Activated naive CD4-positive, alpha-beta T cell treated with anti-CD3 and anti-CD28 coated beads, Interleukin-2, amount 50 U/mL, for 72 hours (primary cell): ENCODE data around the gene AGAP1. TPM values are rescaled to one million over a fixed set of nuclear protein-coding genes. Genes with fewer than 3 reads are reported as not detected.

Experiments
- ATAC-seq, 2 donors: fragments of 150-1000 bp; cut with Tn5 transposase; 2 replicates each; pipeline ENCODE4 v1.10.0; 2021; ENCODE audit warnings: mild to moderate bottlenecking in 2 of 2, moderate library complexity in 2 of 2
- DNase-seq, 2 donors: peaks; one replicate each; pipeline ENCODE4 v3.0.0; 2021 to 2022; ENCODE audit warnings: low spot score in 2 of 2
- H3K27ac Mint-ChIP-seq, 2 donors: one replicate each; pipeline ENCODE4 v1.8.0; 2022; ENCODE audit warnings: mild to moderate bottlenecking in 2 of 2, mixed read lengths in 2 of 2
- H3K36me3 Mint-ChIP-seq, 2 donors: one replicate each; pipeline ENCODE4 v1.8.0; 2022; ENCODE audit warnings: mixed read lengths in 2 of 2
- H3K9me3 Mint-ChIP-seq, 2 donors: one replicate each; pipeline ENCODE4 v1.8.0; 2022; ENCODE audit warnings: mixed read lengths in 2 of 2
- total RNA-seq, 2 donors: library from RNA; stranded (reverse); gene quantifications; one replicate each; pipeline ENCODE4 v1.2.3, GENCODE V29; 2022

The AGAP1 gene
- total RNA-seq, 2 donors from 2014 or later = 0.48 to 7.2 TPM

DNA sequence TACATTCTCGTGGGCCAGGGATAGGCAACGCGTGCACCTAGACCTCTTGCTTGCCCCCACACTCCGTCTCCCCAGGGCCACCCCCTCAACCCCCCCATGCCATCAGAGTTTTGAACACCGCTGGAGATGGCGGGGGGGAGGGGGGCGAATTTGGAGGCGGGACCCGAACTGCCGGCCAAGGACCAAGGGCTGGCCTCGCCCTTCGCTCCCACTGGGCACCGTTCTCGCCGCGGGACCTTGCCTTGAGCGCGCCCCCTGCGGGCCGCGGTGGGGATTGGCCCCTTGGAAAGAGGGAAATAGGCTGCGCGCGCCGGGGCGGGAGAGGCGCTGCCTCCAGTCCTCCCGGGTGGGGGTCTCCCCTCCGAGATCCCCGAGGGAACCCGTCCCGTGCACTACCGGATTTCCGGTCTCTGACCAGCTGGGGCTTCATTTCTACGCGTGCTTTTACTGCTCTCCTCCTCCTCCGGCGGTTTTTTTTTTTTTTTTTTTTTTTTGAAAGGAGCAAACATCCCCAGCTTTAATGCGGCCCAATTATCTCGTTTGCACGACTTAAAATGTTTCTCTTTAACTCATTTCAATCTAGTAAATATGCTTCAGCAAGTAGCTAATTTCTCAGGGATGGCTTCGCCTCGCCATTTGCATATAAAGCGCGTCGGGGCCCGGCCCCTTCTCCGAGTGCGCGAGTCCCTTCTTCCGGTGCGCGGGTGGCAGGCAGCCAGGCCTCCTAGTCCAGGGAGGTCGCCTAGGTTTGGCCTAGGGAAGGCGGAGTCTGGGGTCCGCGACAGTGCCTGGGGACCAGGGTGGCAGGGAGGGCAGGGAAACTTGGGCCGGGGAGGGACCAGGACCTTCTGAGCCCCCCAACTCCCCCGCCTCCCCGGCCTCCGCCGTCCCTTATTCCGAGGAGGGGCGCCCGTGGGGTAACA lies 684.4 kb downstream of the AGAP1 start:
- peak; percentile 43 to 70 for ATAC-seq
- Mint-ChIP-seq H3K27ac (no peak overlapping the region), H3K36me3 (peaks cover 0 to 13% of the 10 kb centered on the region in 2 donors), H3K9me3 (no peaks in the 10 kb centered on the region)
- peak in 1 of 2 donors; percentile 75 for DNase-seq

DNA sequence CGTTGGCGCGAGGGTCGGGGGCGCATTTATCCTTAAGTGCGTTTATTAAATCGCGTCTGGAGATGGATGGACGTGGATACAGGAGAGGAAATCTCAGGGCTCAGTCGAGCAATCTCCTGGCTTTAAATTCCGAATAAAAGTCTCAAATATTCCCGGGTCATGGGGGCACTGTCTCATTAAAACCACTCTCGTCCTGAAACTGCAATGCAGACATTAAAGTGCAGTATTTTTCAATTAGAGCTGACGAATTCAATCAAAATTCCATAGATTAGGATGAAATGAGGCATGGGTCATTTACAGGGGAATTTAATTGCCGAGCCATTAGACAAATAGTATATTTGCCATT lies 685.0 kb downstream of the AGAP1 start:
- no peak for ATAC-seq
- no peaks in the 10 kb centered on the region for H3K9me3 Mint-ChIP-seq
- peaks cover 0 to 13% of the 10 kb centered on the region in 2 donors for H3K36me3 Mint-ChIP-seq
- no peak overlapping the region for H3K27ac Mint-ChIP-seq
- no peak for DNase-seq

DNA sequence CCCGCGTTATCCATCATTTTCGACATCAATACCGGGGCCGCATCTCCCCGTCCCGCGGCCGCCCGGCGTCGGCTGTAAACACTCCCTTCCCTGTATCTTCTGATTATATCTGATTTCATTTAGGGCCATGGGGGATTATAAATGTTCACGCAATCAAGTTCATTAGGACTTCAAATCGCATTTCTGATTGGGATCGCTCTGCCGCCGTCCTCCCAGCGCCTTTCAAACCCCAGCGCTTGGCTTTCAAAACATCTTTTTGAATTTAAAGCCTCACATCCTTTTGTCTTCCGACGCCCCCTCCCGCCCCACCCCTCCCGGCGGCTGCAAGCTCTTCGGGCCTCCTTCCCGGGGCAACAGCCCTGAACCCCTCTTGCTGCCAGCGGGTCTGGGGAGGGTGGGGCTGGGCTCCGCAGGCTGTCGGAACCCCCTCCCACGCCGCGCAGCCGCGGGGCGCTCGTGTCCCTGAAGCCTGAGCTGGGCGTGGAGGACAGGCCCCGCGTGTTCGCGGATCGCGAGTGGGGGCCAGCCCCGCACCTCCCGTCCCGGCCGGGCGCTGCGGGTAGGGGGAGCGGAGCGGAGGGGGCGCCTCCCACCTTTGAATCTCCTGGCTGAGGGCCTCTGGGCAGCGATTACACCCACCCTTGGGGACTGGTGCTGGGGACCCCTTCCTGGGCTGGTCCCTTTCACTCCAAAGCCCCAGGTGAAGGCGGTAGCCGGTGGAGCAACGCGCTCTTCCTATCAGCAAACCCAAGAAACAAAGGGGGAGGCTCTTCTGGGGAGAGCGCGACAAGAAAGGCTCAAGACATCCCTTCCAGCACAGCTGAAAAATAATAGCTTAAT lies 685.6 kb downstream of the AGAP1 start:
- Mint-ChIP-seq H3K27ac (no peak overlapping the region), H3K9me3 (no peaks in the 10 kb centered on the region), H3K36me3 (peaks cover 0 to 12% of the 10 kb centered on the region in 2 donors)
- ATAC-seq = no peak
- no peak for DNase-seq

DNA sequence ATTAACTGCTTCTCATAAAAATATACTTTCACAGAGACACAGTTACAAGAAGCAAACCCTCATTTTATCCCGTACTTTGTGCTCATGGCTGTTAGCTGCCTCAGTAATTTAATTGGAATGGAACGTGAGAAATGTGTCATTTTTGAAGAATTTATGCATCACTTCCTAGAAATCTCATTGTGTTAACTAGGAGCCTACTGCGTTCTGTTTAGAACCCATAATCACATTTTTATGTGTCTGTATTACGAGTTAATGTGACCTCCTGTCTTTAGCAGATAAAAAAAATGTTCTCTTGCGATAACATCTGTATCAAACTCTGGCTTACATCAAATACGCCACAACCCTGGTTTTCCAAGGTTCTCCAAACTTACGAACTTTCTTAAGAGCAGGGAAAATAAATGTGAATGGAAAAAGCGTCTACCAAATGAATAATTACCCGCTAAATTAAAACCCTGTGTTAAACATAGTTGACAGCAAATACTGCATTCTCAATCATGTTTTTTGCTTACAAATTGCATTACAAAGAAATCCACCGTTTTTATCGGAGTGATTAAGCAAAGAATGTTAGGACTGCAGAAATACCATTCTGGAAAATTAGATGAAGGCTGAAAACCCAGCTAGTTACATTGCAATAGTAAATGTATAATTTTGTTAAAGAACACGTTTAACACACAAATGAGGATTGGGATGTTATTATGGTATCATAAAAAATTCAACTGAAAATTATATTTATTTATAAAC lies 686.4 kb downstream of the AGAP1 start:
- Mint-ChIP-seq H3K9me3 (no peaks in the 10 kb centered on the region), H3K27ac (no peak overlapping the region), H3K36me3 (peaks cover 0 to 8% of the 10 kb centered on the region in 2 donors)
- DNase-seq (no peak), ATAC-seq (no peak)

DNA sequence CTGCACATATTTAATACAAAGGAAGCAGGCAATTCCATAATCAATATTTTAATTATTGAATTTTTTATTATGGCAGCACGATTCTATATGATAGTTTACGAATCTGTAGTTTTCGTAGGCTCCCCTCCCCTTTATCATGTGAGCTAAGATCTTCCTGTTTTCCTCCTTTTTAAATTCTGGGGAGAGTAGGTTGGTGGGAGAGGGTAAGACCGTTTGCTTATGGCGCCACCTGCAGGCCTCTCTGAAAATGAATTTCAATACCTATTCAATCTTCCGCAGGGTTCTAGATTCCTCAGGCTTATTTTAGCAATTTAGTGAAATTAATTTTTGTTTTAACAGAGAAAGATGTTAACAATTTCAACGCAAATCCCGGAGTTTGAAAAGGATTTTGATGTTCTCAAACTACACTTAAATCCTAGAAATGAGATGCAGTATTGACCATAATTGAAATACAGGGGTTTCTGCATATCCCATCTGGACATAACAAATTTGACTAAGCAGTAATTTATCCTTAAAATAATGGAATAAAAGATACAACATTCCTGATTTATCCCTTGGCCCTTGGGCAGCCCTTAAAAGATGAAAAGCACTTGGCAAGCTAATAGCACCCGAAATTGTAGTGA lies 687.1 kb downstream of the AGAP1 start:
- peaks cover 0 to 7% of the 10 kb centered on the region in 2 donors for H3K36me3 Mint-ChIP-seq
- ATAC-seq = no peak
- no peaks in the 10 kb centered on the region for H3K9me3 Mint-ChIP-seq
- no peak overlapping the region for H3K27ac Mint-ChIP-seq
- peak in 1 of 2 donors; percentile 51 for DNase-seq
